SJCRH30 (cell line): ENCODE data around the gene RNF44. TPM values are rescaled to one million over a fixed set of nuclear protein-coding genes. Genes with fewer than 3 reads are reported as not detected.
"Not testable (repeated sequence)": the region's sequence is repeated elsewhere in the genome, so short reads cannot be mapped to it uniquely, and the experiment has no call there.

Experiments used
- DNase-seq, 2 experiments: peaks; one replicate each; pipeline ENCODE4 v3.0.0-alpha.2; 2015 to 2020
- H3K27ac ChIP-seq: fragments of 250-450 bp; sonication (Bioruptor Pico); 2 replicates; pipeline ENCODE4 v1.5.1; 2020; ENCODE audit warnings: mild to moderate bottlenecking, moderate library complexity
- H3K27me3 ChIP-seq: fragments of 250-450 bp; sonication (Bioruptor Pico); 2 replicates; pipeline ENCODE4 v1.5.1; 2020; ENCODE audit warnings: mild to moderate bottlenecking, moderate library complexity
- H3K36me3 ChIP-seq: fragments of 250-450 bp; sonication (Bioruptor Pico); 2 replicates; pipeline ENCODE4 v1.5.1; 2020; ENCODE audit warnings: mild to moderate bottlenecking, moderate library complexity
- H3K4me1 ChIP-seq: fragments of 250-450 bp; sonication (Bioruptor Pico); 2 replicates; pipeline ENCODE4 v1.5.1; 2020; ENCODE audit warnings: mild to moderate bottlenecking, moderate library complexity
- H3K4me3 ChIP-seq: fragments of 250-450 bp; sonication (Bioruptor Pico); 2 replicates; pipeline ENCODE4 v1.5.1; 2020; ENCODE audit warnings: mild to moderate bottlenecking, moderate library complexity
- H3K9me3 ChIP-seq: fragments of 250-450 bp; sonication (Bioruptor Pico); replicated peaks from 2 replicates; pipeline ENCODE4 v1.5.1; 2020; ENCODE audit warnings: mild to moderate bottlenecking, moderate library complexity
- total RNA-seq: library from RNA; depleted of rRNA; stranded (reverse); fragments of >200 nt; shearing (Covaris generic); gene quantifications from 2 replicates; pipeline ENCODE4 v1.2.3, GENCODE V29; 2014; rRNA removed

RNF44 gene
- total RNA-seq, 1 experiment from 2014 or later = 29.0 TPM

DNA sequence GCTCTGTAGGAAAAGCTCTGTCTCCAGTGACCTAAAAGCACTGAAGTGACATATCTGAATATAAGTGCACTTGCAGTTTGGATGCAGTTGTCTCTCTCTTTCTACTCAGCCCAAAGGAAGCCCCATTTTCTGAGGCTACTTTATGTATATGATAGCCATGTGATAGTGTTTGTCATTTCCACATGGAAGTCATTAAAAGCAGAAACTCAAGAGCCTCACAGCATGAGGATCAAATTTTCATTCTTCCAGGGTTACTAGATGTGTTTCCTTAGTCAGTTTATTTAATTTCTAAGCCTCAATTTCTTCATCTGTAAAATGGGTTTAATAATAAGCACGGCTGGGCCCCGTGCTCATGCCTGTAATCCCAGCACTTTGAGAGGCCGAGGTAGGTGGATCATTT lies 36.7 kb downstream of the RNF44 start:
- no peak for DNase-seq
- H3K4me1 ChIP-seq = no peaks in the 10 kb centered on the region
- H3K4me3 ChIP-seq = no peak overlapping the region
- H3K27ac ChIP-seq = no peak overlapping the region
- H3K36me3 ChIP-seq = peaks cover 84% of the 10 kb centered on the region
- H3K27me3 ChIP-seq = no peaks in the 10 kb centered on the region
- peaks cover 3% of the 10 kb centered on the region; the same call in 1 of the 2 replicates for H3K9me3 ChIP-seq

DNA sequence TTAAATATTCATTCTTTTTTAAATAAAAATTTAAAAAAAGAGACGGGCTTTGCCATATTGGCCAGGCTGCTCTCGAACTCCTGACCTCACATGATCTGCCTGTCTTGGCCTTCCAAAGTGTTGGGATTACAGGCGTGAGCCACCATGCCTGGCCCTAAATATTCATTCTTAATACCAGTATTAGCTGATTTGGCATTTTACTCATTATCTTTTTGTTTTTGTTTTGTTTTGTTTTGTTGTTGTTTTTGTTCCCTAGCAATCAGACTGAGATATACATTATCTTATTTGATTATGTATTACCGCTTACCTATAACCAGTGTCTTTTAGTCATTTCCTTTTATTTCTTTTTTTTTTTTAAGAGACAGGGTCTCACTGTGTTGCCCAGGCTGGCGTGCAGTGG lies 37.9 kb downstream of the RNF44 start:
- no peak overlapping the region for H3K27ac ChIP-seq
- H3K9me3 ChIP-seq = peaks cover 3% of the 10 kb centered on the region; the same call in 1 of the 2 replicates
- no peak for DNase-seq
- no peaks in the 10 kb centered on the region for H3K4me1 ChIP-seq
- no peaks in the 10 kb centered on the region for H3K27me3 ChIP-seq
- no peak overlapping the region for H3K4me3 ChIP-seq
- H3K36me3 ChIP-seq = peaks cover 81% of the 10 kb centered on the region

DNA sequence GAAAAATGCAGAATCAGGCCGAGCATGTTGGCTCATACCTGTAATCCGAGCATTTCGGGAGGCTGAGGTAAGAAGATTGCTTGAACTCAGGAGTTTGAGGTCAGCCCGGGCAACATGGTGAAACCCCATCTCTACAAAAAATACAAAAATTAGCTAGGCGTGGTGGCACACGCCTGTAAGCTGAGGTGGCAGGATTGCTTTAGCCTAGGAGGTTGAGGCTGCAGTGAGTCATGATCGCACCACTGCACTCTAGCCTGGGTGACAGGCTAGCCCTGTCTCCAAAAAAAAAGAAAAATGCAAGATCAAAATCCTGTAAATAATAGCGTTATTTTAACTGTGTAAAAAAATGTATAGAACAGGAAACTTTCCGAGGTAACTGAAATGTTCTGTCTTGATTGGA lies 39.4 kb downstream of the RNF44 start:
- H3K4me1 ChIP-seq = no peaks in the 10 kb centered on the region
- peaks cover 3% of the 10 kb centered on the region; the same call in 1 of the 2 replicates for H3K9me3 ChIP-seq
- H3K27ac ChIP-seq = no peak overlapping the region
- DNase-seq = no peak
- H3K36me3 ChIP-seq = peaks cover 84% of the 10 kb centered on the region
- no peak overlapping the region for H3K4me3 ChIP-seq
- H3K27me3 ChIP-seq = no peaks in the 10 kb centered on the region

DNA sequence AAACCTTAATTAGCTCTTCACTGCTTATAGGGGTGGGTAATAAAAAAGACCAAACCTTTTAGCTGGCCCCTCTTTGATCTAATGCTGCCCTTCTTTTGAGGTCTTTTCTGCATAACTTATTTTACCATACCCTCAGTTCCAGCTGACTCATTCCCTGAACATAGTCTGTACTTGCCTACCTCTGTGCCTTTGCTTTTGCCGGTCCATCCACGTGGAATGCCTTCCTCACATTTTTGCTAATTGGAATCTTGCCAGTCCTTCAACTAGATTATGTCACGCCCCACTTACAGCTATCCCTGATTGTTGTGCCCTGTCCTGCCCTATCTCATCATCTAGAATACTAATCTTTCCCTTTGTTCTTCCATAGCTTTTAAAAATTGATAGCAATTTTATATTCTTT lies 44.8 kb downstream of the RNF44 start:
- H3K27ac ChIP-seq = no peak overlapping the region
- H3K36me3 ChIP-seq = peaks cover 72% of the 10 kb centered on the region
- no peak for DNase-seq
- no peaks in the 10 kb centered on the region for H3K9me3 ChIP-seq
- H3K4me1 ChIP-seq = no peaks in the 10 kb centered on the region
- H3K27me3 ChIP-seq = no peaks in the 10 kb centered on the region
- no peak overlapping the region for H3K4me3 ChIP-seq

DNA sequence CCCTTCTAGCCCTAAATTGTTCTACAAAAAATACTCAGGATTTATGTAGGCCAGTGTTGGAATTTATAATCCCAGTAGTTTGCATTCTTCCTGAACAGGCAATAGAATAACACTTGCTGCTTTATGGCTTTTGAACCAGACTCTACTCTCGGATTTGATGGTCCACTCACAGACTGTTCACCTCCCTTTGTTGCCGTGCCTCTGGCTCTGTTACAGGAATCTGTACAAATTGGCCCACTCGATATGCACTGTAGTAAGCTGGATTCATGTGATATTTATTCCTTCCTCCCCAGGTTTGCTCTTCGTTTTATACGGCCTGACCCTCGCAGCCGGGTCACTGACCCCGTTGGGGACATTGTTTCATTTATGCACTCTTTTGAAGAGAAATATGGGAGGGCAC lies 45.3 kb downstream of the RNF44 start:
- Histone ChIP-seq H3K4me1 (no peaks in the 10 kb centered on the region), H3K27me3 (no peaks in the 10 kb centered on the region), H3K4me3 (no peak overlapping the region), H3K27ac (no peak overlapping the region), H3K36me3 (peaks cover 71% of the 10 kb centered on the region), H3K9me3 (no peaks in the 10 kb centered on the region)
- DNase-seq = no peak

DNA sequence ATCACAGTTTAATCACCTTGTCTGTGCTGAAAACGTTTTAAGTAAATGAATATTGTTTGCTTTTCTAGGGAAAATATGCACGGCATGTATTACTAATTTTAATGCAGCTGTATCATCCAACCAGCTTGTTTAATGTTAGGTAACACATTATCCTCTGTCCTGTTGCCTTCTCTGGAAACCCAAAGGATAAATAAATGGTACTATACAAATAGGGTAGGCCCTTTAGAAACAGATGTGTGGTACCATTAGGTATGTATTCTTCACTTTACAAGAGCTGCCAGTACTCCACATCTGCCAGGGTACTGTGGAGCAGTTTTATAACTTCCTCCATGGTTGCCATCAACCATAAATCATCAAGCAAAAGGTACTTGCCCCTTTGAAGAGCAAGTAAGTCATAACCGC lies 46.1 kb downstream of the RNF44 start:
- no peak overlapping the region for H3K27ac ChIP-seq
- no peak for DNase-seq
- H3K9me3 ChIP-seq = no peaks in the 10 kb centered on the region
- H3K4me3 ChIP-seq = no peak overlapping the region
- no peaks in the 10 kb centered on the region for H3K4me1 ChIP-seq
- peaks cover 66% of the 10 kb centered on the region for H3K36me3 ChIP-seq
- H3K27me3 ChIP-seq = no peaks in the 10 kb centered on the region

DNA sequence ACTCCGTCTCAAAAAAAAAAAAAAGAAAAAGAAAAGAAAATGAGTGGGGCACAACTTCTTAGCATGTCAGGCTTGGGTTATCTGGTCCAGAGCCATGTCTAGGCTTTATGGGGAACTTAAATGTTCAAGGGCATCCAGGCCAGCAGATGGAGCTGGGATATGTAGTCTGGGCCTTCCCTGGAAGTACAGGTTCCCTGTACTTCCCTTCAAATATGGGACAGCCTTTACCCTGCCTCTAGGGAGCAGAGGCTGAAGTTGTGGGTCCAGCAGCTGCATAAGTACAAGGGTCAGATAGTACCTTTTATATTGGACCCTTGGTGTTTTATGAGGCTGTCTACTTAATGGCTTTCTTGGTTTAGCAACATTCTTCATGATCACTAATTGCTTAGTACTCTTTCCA lies 46.9 kb downstream of the RNF44 start:
- Histone ChIP-seq H3K4me1 (no peaks in the 10 kb centered on the region), H3K4me3 (no peak overlapping the region), H3K27me3 (no peaks in the 10 kb centered on the region), H3K36me3 (peaks cover 66% of the 10 kb centered on the region), H3K9me3 (no peaks in the 10 kb centered on the region), H3K27ac (no peak overlapping the region)
- no peak for DNase-seq

DNA sequence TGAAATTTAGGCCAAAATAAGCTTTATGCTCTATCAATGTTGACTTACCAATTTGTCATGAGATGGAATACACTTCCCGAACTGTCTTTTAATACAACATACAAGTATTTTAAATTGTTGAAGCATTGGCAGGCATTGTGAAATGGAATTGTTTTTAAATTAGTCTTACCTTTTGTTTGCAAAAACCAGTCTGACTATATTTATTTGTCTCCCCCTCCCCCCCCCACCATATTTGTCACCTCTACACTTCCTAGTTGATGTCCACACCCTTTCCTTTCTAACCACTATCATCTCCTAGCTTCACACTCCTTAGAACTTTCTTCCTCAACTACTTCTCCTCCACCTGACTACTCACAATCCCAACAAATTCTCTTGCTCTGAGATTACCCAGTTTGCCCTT lies 48.1 kb downstream of the RNF44 start:
- no peaks in the 10 kb centered on the region for H3K9me3 ChIP-seq
- H3K4me3 ChIP-seq = no peak overlapping the region
- no peak overlapping the region for H3K27ac ChIP-seq
- peaks cover 58% of the 10 kb centered on the region for H3K36me3 ChIP-seq
- no peak for DNase-seq
- H3K27me3 ChIP-seq = no peaks in the 10 kb centered on the region
- H3K4me1 ChIP-seq = no peaks in the 10 kb centered on the region

DNA sequence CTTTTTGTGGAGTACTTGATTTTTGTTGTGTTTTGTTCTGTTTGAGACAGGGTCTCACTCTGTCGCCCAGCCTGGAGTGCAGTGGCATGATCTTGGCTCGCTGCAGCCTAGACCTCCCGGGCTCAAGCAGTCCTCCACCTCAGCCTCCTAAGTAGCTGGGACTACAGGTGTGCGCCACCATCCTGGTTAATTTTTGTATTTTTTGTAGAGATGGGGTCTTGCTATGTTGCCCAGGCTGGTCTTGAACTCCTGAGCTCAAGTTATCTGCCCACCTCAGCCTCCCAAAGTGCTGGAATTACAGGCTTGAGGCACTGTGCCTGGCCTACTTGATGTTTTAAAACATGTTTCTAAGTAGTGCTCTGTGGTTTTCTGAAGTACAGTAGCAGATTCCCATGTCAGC lies 50.0 kb downstream of the RNF44 start:
- H3K36me3 ChIP-seq = peaks cover 50% of the 10 kb centered on the region

DNA sequence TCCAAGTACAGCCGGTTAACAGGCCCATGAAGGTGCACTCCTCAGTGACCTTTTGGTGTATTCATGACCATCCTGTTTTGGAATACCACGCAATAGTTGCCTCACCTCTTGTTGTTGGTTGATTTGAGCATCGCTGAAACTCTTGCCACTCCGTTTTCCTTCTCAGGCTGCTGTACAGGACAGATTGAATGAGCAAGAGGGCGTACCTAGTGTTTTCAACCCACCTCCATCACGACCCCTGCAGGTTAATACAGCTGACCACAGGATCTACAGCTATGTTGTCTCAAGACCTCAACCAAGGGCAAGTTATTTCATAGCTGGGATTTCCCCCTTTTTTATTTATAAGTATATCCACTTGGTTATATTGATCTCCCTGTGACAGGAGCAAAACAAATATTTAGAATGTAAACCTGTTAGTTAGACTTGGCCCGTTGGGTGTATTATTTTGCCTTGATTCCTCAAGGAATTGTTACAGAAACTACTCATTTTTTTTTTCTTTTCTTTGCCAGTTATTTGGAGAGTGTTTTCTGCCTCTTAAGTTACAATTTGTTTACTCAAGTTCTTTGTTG lies 50.9 kb downstream of the RNF44 start:
- Histone ChIP-seq H3K4me1 (no peaks in the 10 kb centered on the region), H3K27me3 (no peaks in the 10 kb centered on the region), H3K36me3 (peaks cover 46% of the 10 kb centered on the region), H3K4me3 (no peak overlapping the region), H3K27ac (no peak overlapping the region), H3K9me3 (no peaks in the 10 kb centered on the region)
- no peak for DNase-seq

More for the DNA sequence above, 50.0 kb downstream of the RNF44 start:
- not testable (repeated sequence) for H3K27ac ChIP-seq, H3K4me1 ChIP-seq, DNase-seq, H3K4me3 ChIP-seq, H3K9me3 ChIP-seq, H3K27me3 ChIP-seq

DNA sequence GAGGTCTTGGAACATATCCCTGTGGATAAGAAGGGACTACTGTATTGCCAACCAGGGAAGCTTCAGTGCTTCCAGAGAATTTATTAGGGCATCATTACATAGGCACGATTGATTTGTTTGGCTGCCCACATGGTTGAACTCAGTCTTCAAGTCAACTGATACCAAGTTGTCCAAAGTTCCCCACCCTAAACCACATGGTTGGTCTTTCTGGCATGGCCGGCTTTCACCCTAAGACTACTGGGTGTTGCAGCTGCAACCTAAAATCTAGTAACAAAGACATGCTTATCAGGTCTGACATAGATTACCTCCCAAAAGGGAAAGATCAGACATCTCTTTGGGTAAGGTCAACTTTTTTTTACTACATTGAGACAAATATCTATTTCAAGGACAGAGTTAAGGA lies 52.0 kb downstream of the RNF44 start:
- Histone ChIP-seq H3K27ac (no peak overlapping the region), H3K4me1 (no peaks in the 10 kb centered on the region), H3K27me3 (no peaks in the 10 kb centered on the region), H3K9me3 (no peaks in the 10 kb centered on the region), H3K4me3 (no peak overlapping the region), H3K36me3 (peaks cover 45% of the 10 kb centered on the region)
- DNase-seq = no peak

DNA sequence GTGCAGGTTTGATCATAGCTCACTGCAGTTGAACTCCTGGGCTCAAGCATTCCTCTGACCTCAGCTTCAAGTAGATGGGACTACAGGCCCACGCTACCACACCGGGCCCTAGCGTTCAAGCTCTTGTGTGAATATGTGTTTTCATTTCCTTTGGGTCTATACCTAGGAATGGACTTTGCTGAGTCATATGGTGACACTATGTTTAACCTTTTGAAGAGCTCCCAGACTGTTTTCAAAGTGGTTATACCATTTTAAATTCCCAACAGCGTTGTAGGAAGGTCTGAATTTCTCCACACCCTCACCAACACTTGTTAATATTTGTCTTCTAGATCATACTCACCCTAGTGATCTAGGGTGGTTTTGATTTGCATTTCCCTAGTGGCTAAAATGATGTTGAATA lies 55.5 kb downstream of the RNF44 start:
- no peak overlapping the region for H3K27ac ChIP-seq
- H3K9me3 ChIP-seq = no peaks in the 10 kb centered on the region
- no peak overlapping the region for H3K4me3 ChIP-seq
- H3K27me3 ChIP-seq = no peaks in the 10 kb centered on the region
- H3K36me3 ChIP-seq = peaks cover 44% of the 10 kb centered on the region
- DNase-seq = no peak
- H3K4me1 ChIP-seq = no peaks in the 10 kb centered on the region

Other genes starting within 250 kb of the RNF44 start
- gene KIAA1191, start 175.6 kb downstream of the RNF44 start, total RNA-seq = 119 TPM in 2 replicates
- gene ARL10, start 171.9 kb downstream of the RNF44 start, total RNA-seq = 5.7 and 6.5 TPM in 2 replicates
- gene NOP16, start 148.8 kb downstream of the RNF44 start, total RNA-seq = 47.8 and 52.9 TPM in 2 replicates
- 170 and 175 TPM in 2 replicates for gene HIGD2A, start 148.7 kb downstream of the RNF44 start, total RNA-seq
- gene CLTB, start 120.9 kb downstream of the RNF44 start, total RNA-seq = 28.3 and 29.6 TPM in 2 replicates
- 51.7 and 52.5 TPM in 2 replicates for gene FAF2, start 89.0 kb downstream of the RNF44 start, total RNA-seq
- gene CDHR2, start 11.9 kb upstream of the RNF44 start, total RNA-seq = not detected in 2 replicates
- gene GPRIN1, start 72.8 kb upstream of the RNF44 start, total RNA-seq = 6.5 and 6.9 TPM in 2 replicates
- gene SNCB, start 93.1 kb upstream of the RNF44 start, total RNA-seq = not detected in 2 replicates
- not detected in 2 replicates for gene EIF4E1B, start 93.3 kb upstream of the RNF44 start, total RNA-seq
- gene TSPAN17, start 110.1 kb upstream of the RNF44 start, total RNA-seq = 25.3 and 26.5 TPM in 2 replicates